K562 (cell line): Measurements from ENCODE around the gene RBM34. TPM values are rescaled to one million over a fixed set of nuclear protein-coding genes. Genes with fewer than 3 reads are reported as not detected.
A peak's percentile ranks its signal among the peaks of the same experiment; 100 is the strongest.

Experiments
- AFF1 ChIP-seq, 2 experiments: fragments of 450-650 bp; IDR thresholded peaks; 2 replicates each; pipeline ENCODE4 v1.6.1; 2018; ENCODE audit warnings: mild to moderate bottlenecking in 2 of 2, low read depth in 1 of 2; ENCODE audit not compliant: partially characterized antibody in 2 of 2
- CEBPB ChIP-seq: fragments of 450-650 bp; IDR thresholded peaks from 2 replicates; pipeline ENCODE4 v1.6.1; 2016; ENCODE audit warnings: missing genetic modification characterization, missing compliant biosample characterization
- ELF1 ChIP-seq: fragments of 200-800 bp; sonication (Bioruptor generic); IDR thresholded peaks from 2 replicates; pipeline ENCODE4 v1.6.1; 2016; ENCODE audit warnings: missing genetic modification characterization, missing compliant biosample characterization
- PML ChIP-seq: IDR thresholded peaks from 2 replicates; pipeline ENCODE4 v1.6.1; 2012; ENCODE audit warnings: low read length, inconsistent platforms
- SREBF2 ChIP-seq: sonication (generic); formaldehyde crosslinking; IDR thresholded peaks from 2 replicates; pipeline ENCODE4 v1.4.0; 2020; ENCODE audit warnings: mild to moderate bottlenecking, missing genetic modification reagents
- TAL1 ChIP-seq: fragments of 450-650 bp; IDR thresholded peaks from 2 replicates; pipeline ENCODE4 v1.6.1; 2016; ENCODE audit warnings: mild to moderate bottlenecking
- TCFL5 ChIP-seq: fragments of 250-450 bp; sonication (Bioruptor Pico); conservative IDR thresholded peaks from 2 replicates; pipeline ENCODE4 v1.6.1; 2021; ENCODE audit warnings: mild to moderate bottlenecking, moderate library complexity, matching md5 sums
- ZNF165 ChIP-seq: fragments of 250-450 bp; sonication (Bioruptor Pico); IDR thresholded peaks from 2 replicates; pipeline ENCODE4 v1.4.0; 2020; ENCODE audit warnings: borderline replicate concordance
- ZNF384 ChIP-seq: IDR thresholded peaks from 2 replicates; pipeline ENCODE4 v1.6.1; 2012; ENCODE audit warnings: low read depth, low read length, improper control_type of control experiment
- polyA plus RNA-seq, 8 experiments: library from polyadenylated mRNA; depleted of rRNA in 4 of 8; stranded (reverse) in 5 of 8; unstranded in 3 of 8; fragments of >200 nt; fragmentation: Nextera tagmentation in 2 of 8; fragmentation: Illumina TruSeq in 1 of 8; extraction: Ambion mirVana in 2 of 8; extraction: Trizol in 1 of 8; gene quantifications; 2 replicates each; pipeline versions ENCODE4 v1.2.1 to v1.2.3, GENCODE V29; 2011 to 2014; ENCODE audit warnings: inconsistent platforms in 1 of 8, missing spikeins in 1 of 8
- total RNA-seq, 7 experiments: library from RNA; depleted of rRNA in 6 of 7; stranded (reverse); fragments of >200 nt in 6 of 7; fragmentation: Illumina TruSeq in 2 of 7; extraction: Trizol in 2 of 7; gene quantifications; 2 replicates each; pipeline versions ENCODE4 v1.2.1 to v1.2.3, GENCODE V29; 2011 to 2021; ENCODE audit warnings: low replicate concordance in 1 of 7
- TF ChIP-seq, protein P1 (sequence below): fragments of 450-650 bp; formaldehyde crosslinking; conservative IDR thresholded peaks from 2 replicates; pipeline ENCODE4 v1.4.0; 2022; ENCODE audit warnings: mild to moderate bottlenecking, missing genetic modification characterization
- TF ChIP-seq, protein P2 (sequence below): sonication (generic); formaldehyde crosslinking; IDR thresholded peaks from 2 replicates; pipeline ENCODE4 v1.8.1; 2023; ENCODE audit warnings: missing genetic modification reagents, mild to moderate bottlenecking, borderline replicate concordance
- TF ChIP-seq, protein P3 (sequence below): sonication (generic); formaldehyde crosslinking; IDR thresholded peaks from 2 replicates; pipeline ENCODE4 v1.8.0; 2022; ENCODE audit warnings: mild to moderate bottlenecking, missing genetic modification reagents
- TF ChIP-seq, protein P4 (sequence below): fragments of 450-650 bp; formaldehyde crosslinking; IDR thresholded peaks from 2 replicates; pipeline ENCODE4 v1.4.0; 2020; ENCODE audit warnings: mild to moderate bottlenecking, moderate library complexity

RBM34 gene
- total and polyA plus RNA-seq, 9 of the 15 experiments (the other 6 are each of a cell fraction or from before 2014, with no cell fraction given) = 64.0 to 178 (median 124) TPM

DNA sequence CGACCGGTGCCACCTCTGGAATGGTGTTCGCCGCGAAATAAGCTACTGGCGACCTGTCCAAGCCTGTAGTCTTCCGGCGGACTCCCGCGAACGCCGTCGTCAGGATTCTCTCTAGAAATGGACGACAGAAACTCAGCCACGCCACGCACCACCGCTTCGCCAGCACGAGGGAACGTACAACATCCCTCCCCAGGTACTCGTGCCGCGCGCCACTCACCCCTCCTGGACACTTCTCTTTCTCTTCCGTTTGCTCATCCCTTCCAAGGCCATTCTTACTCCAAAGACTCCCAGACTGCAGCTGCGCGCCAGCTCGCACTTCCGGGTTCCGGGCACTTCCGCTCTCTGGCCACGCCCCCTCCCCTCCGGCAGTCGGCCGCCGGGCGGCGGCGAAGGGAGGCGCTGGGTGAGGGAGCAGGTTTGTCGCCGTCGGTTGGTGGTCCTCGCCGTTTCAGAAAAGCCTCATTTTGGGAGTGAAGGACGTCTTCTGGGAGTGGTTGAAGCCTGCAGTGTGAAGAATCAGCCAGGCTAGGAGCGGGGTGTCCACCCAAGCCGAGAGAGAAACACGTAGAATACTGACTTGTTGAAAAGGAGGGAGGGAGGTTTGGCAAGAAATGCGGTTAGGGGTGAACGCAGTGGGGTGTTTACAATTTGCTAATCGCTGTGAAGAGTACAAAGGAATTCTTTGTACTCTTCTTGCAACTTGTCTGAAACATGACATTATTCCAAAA lies at the start of gene RBM34 (continued):
- TF ChIP-seq, protein P1, sequence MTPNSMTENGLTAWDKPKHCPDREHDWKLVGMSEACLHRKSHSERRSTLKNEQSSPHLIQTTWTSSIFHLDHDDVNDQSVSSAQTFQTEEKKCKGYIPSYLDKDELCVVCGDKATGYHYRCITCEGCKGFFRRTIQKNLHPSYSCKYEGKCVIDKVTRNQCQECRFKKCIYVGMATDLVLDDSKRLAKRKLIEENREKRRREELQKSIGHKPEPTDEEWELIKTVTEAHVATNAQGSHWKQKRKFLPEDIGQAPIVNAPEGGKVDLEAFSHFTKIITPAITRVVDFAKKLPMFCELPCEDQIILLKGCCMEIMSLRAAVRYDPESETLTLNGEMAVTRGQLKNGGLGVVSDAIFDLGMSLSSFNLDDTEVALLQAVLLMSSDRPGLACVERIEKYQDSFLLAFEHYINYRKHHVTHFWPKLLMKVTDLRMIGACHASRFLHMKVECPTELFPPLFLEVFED (CRISPR knock-in tag) = peak; percentile 78; the same call in 1 of the 2 replicates
- TF ChIP-seq, protein P2, sequence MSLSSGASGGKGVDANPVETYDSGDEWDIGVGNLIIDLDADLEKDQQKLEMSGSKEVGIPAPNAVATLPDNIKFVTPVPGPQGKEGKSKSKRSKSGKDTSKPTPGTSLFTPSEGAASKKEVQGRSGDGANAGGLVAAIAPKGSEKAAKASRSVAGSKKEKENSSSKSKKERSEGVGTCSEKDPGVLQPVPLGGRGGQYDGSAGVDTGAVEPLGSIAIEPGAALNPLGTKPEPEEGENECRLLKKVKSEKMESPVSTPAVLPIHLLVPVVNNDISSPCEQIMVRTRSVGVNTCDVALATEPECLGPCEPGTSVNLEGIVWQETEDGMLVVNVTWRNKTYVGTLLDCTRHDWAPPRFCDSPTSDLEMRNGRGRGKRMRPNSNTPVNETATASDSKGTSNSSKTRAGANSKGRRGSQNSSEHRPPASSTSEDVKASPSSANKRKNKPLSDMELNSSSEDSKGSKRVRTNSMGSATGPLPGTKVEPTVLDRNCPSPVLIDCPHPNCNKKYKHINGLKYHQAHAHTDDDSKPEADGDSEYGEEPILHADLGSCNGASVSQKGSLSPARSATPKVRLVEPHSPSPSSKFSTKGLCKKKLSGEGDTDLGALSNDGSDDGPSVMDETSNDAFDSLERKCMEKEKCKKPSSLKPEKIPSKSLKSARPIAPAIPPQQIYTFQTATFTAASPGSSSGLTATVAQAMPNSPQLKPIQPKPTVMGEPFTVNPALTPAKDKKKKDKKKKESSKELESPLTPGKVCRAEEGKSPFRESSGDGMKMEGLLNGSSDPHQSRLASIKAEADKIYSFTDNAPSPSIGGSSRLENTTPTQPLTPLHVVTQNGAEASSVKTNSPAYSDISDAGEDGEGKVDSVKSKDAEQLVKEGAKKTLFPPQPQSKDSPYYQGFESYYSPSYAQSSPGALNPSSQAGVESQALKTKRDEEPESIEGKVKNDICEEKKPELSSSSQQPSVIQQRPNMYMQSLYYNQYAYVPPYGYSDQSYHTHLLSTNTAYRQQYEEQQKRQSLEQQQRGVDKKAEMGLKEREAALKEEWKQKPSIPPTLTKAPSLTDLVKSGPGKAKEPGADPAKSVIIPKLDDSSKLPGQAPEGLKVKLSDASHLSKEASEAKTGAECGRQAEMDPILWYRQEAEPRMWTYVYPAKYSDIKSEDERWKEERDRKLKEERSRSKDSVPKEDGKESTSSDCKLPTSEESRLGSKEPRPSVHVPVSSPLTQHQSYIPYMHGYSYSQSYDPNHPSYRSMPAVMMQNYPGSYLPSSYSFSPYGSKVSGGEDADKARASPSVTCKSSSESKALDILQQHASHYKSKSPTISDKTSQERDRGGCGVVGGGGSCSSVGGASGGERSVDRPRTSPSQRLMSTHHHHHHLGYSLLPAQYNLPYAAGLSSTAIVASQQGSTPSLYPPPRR (CRISPR knock-in tag) = peak; percentile 36; the same call in 1 of the 2 replicates
- peak; percentile 61 for TF ChIP-seq CEBPB
- peak; percentile 78; the same call in 1 of the 2 replicates for TF ChIP-seq ZNF165 (CRISPR knock-in tag)
- peak in 1 of 2 experiments; percentile 87 for TF ChIP-seq AFF1 (IDR thresholded peaks at IDR 0.05; ENCODE audit: low read depth in 1 of 2, partially characterized antibody in 2 of 2)
- TF ChIP-seq ZNF384 = peak; percentile 23; the same call in 1 of the 2 replicates
- no peak for TF ChIP-seq SREBF2 (CRISPR knock-in tag)
- peak; percentile 100 for TF ChIP-seq ELF1
- TF ChIP-seq TAL1 = peak; percentile 27
- TF ChIP-seq, protein P3, sequence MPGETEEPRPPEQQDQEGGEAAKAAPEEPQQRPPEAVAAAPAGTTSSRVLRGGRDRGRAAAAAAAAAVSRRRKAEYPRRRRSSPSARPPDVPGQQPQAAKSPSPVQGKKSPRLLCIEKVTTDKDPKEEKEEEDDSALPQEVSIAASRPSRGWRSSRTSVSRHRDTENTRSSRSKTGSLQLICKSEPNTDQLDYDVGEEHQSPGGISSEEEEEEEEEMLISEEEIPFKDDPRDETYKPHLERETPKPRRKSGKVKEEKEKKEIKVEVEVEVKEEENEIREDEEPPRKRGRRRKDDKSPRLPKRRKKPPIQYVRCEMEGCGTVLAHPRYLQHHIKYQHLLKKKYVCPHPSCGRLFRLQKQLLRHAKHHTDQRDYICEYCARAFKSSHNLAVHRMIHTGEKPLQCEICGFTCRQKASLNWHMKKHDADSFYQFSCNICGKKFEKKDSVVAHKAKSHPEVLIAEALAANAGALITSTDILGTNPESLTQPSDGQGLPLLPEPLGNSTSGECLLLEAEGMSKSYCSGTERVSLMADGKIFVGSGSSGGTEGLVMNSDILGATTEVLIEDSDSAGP (CRISPR knock-in tag) = no peak
- TF ChIP-seq, protein P4, sequence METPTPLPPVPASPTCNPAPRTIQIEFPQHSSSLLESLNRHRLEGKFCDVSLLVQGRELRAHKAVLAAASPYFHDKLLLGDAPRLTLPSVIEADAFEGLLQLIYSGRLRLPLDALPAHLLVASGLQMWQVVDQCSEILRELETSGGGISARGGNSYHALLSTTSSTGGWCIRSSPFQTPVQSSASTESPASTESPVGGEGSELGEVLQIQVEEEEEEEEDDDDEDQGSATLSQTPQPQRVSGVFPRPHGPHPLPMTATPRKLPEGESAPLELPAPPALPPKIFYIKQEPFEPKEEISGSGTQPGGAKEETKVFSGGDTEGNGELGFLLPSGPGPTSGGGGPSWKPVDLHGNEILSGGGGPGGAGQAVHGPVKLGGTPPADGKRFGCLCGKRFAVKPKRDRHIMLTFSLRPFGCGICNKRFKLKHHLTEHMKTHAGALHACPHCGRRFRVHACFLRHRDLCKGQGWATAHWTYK (CRISPR knock-in tag) = peak; percentile 59; the same call in 1 of the 2 replicates
- TF ChIP-seq TCFL5 (CRISPR knock-in tag) = no peak
- TF ChIP-seq PML = peak; percentile 96
